Panc1 (cell line): ENCODE data around the gene DDX28. TPM values are rescaled to one million over a fixed set of nuclear protein-coding genes. Genes with fewer than 3 reads are reported as not detected.

Experiments used
- ATAC-seq: fragments of 200-7000 bp; cut with Tn5 transposase; 2 replicates; pipeline ENCODE4 v1.9.1; 2020; ENCODE audit warnings: mild to moderate bottlenecking, moderate library complexity
- BruUV-seq: library from RNA; stranded (reverse); fragments of 400-500 nt; replicated peaks from 2 replicates; lab custom pipeline; 2021; lab: Mats Ljungman, UMichigan
- CTCF ChIA-PET: fragments of 300-600 bp; sonication (Branson Sonifier 250); formaldehyde crosslinking; loops from one replicate; lab custom pipeline; 2022; ENCODE audit warnings: antibody characterized with exemption; lab: Charles Lee
- POLR2A ChIA-PET: fragments of 300-600 bp; sonication (Branson Sonifier 250); formaldehyde crosslinking; loops from one replicate; lab custom pipeline; 2022; ENCODE audit warnings: antibody characterized with exemption; lab: Charles Lee
- DNase-seq: peaks from one replicate; pipeline ENCODE4 v3.0.0-alpha.2; 2010; ENCODE audit warnings: low read depth, low spot score
- H3K27ac ChIP-seq: 2 replicates; pipeline ENCODE4 v1.5.1; 2011; ENCODE audit warnings: mild to moderate bottlenecking, low read length, inconsistent platforms
- H3K27me3 ChIP-seq: fragments of 200-500 bp; sonication (Bioruptor generic); 2 replicates; pipeline ENCODE4 v1.6.0; 2014; ENCODE audit warnings: low read length, inconsistent platforms; ENCODE audit not compliant: control insufficient read depth, insufficient read depth
- H3K36me3 ChIP-seq: fragments of 200-500 bp; sonication (Bioruptor generic); 2 replicates; pipeline ENCODE4 v1.5.1; 2014; ENCODE audit warnings: inconsistent platforms, mild to moderate bottlenecking, low read length, moderate library complexity; ENCODE audit not compliant: control insufficient read depth, insufficient read depth
- H3K4me1 ChIP-seq: 2 replicates; pipeline ENCODE4 v1.5.1; 2011; ENCODE audit warnings: inconsistent platforms, mild to moderate bottlenecking, low read length, moderate library complexity; ENCODE audit not compliant: control insufficient read depth, insufficient read depth
- H3K4me3 ChIP-seq, 2 experiments: 2 replicates each; pipeline ENCODE4 v1.5.1; 2011 to 2012; ENCODE audit warnings: low read depth in 2 of 2, low read length in 2 of 2, mild to moderate bottlenecking in 2 of 2, inconsistent platforms in 1 of 2, moderate library complexity in 1 of 2
- H3K9me3 ChIP-seq: fragments of 200-500 bp; sonication (Bioruptor generic); 2 replicates; pipeline ENCODE4 v1.5.1; 2014; ENCODE audit warnings: low read depth, mild to moderate bottlenecking, inconsistent platforms, low read length, moderate library complexity; ENCODE audit not compliant: control insufficient read depth, insufficient read depth
- CTCF ChIP-seq: fragments of 450-650 bp; IDR thresholded peaks from 2 replicates; pipeline ENCODE4 v1.5.1; 2017; ENCODE audit warnings: mild to moderate bottlenecking
- POLR2AphosphoS5 ChIP-seq: IDR thresholded peaks from 2 replicates; pipeline ENCODE4 v1.6.1; 2012; ENCODE audit warnings: mild to moderate bottlenecking, low read depth, low read length, moderate library complexity
- REST ChIP-seq, 2 experiments: IDR thresholded peaks; 2 replicates each; pipeline ENCODE4 v1.6.1; 2011 to 2012; ENCODE audit warnings: low read depth in 2 of 2, control low read depth in 1 of 2, low read length in 1 of 2, mild to moderate bottlenecking in 1 of 2, moderate library complexity in 1 of 2; ENCODE audit not compliant: insufficient read depth in 1 of 2
- SIN3A ChIP-seq: IDR thresholded peaks from 2 replicates; pipeline ENCODE4 v1.6.1; 2012; ENCODE audit warnings: low read depth, mild to moderate bottlenecking, low read length, moderate library complexity, borderline replicate concordance; ENCODE audit not compliant: insufficient read depth
- TCF7L2 ChIP-seq: IDR thresholded peaks from 2 replicates; pipeline ENCODE4 v1.6.1; 2011; ENCODE audit warnings: mild to moderate bottlenecking, low read depth, low read length, inconsistent platforms
- in situ Hi-C: cut with HindIII; loops from 2 replicates; pipeline ENCODE4 v1.10.0; 2016; ENCODE audit warnings: low sequenced_read_pairs, low pct_unique_long_range_greater_than_20kb
- intact Hi-C: fragments of 100-400 bp; cut with micrococcal nuclease; formaldehyde crosslinking; loops from one replicate; pipeline ENCODE4 v1.10.0; 2022; ENCODE audit not compliant: unreplicated experiment
- total RNA-seq: library from RNA; stranded (reverse); gene quantifications from one replicate; pipeline ENCODE4 v1.2.1, GENCODE V29; 2021; ENCODE audit not compliant: unreplicated experiment

The DDX28 gene
- total RNA-seq, 1 experiment from 2014 or later, result 8.4 TPM

GRCh38 chr16:68019167-68019680 lies 3.8 kb downstream of the DDX28 start:
- Histone ChIP-seq H3K9me3 (no peaks in the 10 kb centered on the region), H3K4me1 (peaks cover 5% of the 10 kb centered on the region), H3K36me3 (peaks cover 8% of the 10 kb centered on the region; the same call in 1 of the 2 replicates), H3K27ac (no peak overlapping the region), H3K27me3 (no peaks in the 10 kb centered on the region), H3K4me3 (no peak overlapping the region)
- BruUV-seq, result no TSS peak
- CTCF ChIA-PET, result interaction anchor here (0.7 kb wide), 1 partner anchor 21 kb away, joined by 3 read pairs; no protein-coding TSS in a partner anchor
- in situ Hi-C loops, result no loop called here
- no peak for DNase-seq
- POLR2A ChIA-PET, result no interaction called here
- intact Hi-C loops, result no loop called here
- TF ChIP-seq REST (IDR thresholded peaks at IDR 0.05; ENCODE audit: insufficient read depth in 1 of 2, low read depth in 2 of 2, low read length in 1 of 2), result no peak
- no peak for TF ChIP-seq SIN3A
- TF ChIP-seq TCF7L2, result no peak
- no peak for TF ChIP-seq POLR2AphosphoS5
- TF ChIP-seq CTCF, result no peak
- ATAC-seq, result no peak

GRCh38 chr16:68015681-68016080 lies 7.4 kb downstream of the DDX28 start, which contains the start of gene DPEP2NB:
DPEP2NB (minus strand) TSS chr16:68015911; CDS start chr16:68015770, 141 bp downstream.
- Histone ChIP-seq H3K4me3 (no peak within 1 kb of the TSS), H3K9me3 (no peaks in the 10 kb centered on the region), H3K27ac (no peak within 1 kb of the TSS), H3K36me3 (no peaks in the 10 kb centered on the region), H3K27me3 (no peaks in the 10 kb centered on the region), H3K4me1 (no peaks in the 10 kb centered on the region)
- ATAC-seq, result no peak
- CTCF ChIA-PET, result no interaction called here
- in situ Hi-C loops (no loop called here), intact Hi-C loops (no loop called here)
- no peak for DNase-seq
- TF ChIP-seq POLR2AphosphoS5, result no peak
- POLR2A ChIA-PET, result no interaction called here
- BruUV-seq, result no TSS peak

- Histone ChIP-seq H3K9me3 (no peaks in the 10 kb centered on the region), H3K36me3 (no peaks in the 10 kb centered on the region), H3K4me3 (no peak overlapping the region), H3K27me3 (no peaks in the 10 kb centered on the region), H3K4me1 (no peaks in the 10 kb centered on the region), H3K27ac (no peak overlapping the region)
- DNase-seq (no peak), ATAC-seq (no peak)
- in situ Hi-C loops, result no loop called here
- intact Hi-C loops, result no loop called here
- ChIA-PET POLR2A (no interaction called here), CTCF (no interaction called here)
- TF ChIP-seq CTCF (no peak), REST (IDR thresholded peaks at IDR 0.05; ENCODE audit: insufficient read depth in 1 of 2, low read depth in 2 of 2, low read length in 1 of 2) (no peak), TCF7L2 (no peak), POLR2AphosphoS5 (no peak), SIN3A (no peak)
- no TSS peak for BruUV-seq
Observed at GRCh38 chr16:68013440-68013839, 9.6 kb downstream of the DDX28 start.
